GM21737 (cell line): ENCODE measurements around the gene FOXA1.
"Not testable (repeated sequence)": the region's sequence is repeated elsewhere in the genome, so short reads cannot be mapped to it uniquely, and the experiment has no call there.

ENCODE experiments used
- ATAC-seq: cut with Tn5 transposase; IDR thresholded peaks from one replicate; pipeline ENCODE4 v1.9.1; 2021; ENCODE audit warnings: mild to moderate bottlenecking, moderate library complexity; ENCODE audit not compliant: unreplicated experiment

Gene FOXA1

DNA sequence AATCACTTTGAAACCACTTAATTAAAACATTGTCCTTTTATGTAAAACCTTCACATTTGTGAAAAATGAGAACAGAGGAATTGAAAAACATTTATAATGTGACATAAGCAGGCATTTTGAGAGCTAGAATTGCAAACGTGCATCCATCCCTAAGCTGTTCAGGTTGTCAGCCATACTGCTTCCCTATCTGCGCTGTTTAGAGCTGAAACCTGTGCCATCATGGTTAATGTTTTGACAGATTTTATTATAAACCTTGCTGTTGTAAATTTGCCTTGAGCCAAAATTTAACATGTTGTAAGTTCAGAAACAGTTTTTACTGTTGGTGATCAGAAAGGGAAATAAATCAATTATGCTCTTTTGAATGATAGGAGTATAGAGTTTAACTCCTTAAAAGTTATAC, 31.9 kb downstream of the FOXA1 start:
- no peak for ATAC-seq

DNA sequence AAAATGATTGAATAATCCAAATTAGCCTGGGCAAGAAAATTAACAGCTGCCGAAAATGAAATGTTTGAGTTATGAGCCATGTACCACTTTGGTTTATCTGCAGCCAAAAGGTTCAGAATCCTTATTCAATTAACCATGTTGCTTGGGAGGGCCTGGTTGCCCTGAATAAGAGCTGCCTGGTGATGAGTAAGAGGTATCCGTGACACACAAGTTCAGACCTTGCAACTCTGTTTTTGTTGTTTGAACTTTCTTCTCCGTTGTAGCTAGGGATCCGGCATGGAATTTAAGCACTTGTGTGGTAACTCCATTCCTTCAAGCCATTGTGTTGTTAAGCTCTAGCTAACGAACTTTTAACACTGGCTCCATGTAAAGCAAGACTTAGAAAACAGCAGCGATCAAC, 35.7 kb downstream of the FOXA1 start:
- no peak for ATAC-seq

DNA sequence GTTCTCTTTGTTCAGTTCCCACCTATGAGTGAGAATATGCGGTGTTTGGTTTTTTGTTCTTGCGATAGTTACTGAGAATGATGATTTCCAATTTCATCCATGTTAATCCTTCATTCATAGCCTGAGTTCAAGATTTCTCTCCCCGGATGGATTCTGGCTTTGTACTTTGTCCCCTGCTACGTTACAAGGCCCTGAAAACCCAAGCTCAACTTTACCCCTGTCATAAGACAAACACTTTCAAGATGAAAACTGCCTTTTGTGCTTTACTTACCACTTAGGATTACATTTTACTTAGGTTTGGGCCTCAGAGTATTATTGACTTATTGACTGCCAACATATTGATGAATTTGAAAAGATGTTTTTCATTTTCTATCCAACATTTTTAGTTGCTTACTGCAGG, 36.3 kb downstream of the FOXA1 start:
- ATAC-seq = no peak

DNA sequence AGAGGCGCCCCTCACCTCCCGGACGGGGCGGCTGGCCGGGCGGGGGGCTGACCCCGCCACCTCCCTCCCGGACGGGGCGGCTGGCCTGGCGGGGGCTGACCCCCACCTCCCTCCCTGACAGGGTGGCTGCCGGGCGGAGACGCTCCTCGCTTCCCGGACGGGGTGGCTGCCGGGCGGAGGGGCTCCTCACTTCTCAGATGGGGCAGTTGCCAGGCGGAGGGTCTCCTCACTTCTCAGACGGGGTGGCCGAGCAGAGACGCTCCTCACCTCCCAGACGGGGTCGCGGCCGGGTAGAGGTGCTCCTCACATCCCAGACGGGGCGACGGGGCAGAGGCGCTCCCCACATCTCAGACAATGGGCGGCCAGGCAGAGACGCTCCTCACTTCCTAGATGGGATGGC, 39.5 kb downstream of the FOXA1 start:
- not testable (repeated sequence) for ATAC-seq

DNA sequence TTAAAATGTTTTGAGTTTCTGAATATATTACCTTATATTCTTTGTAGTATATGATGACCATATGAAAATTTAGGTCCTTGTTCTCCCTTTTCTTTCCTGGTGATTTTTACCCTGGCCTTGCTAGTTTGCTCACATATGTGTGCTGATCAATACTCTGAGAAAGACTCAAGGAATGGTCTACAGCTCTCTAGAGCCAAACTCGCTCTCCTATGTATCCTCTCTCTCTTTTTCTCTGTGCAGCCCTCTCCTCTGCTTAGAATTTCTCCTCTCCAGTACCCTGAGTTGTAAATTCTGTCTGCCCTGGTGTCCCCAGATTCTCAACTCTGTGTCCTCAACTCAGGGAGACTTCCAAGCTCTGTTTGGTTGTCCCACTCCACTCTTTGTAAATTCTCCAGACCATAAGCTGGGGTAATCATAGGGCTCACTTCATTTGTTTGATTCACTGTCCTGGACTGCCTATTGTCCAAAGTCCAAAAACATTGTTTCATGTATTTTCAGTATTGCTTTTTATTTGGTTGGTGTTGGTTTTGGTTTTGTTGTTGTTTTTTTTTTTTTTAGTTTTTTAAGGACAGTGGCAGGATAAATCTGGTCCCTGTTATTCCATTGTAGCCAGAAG, 41.0 kb downstream of the FOXA1 start:
- ATAC-seq = no peak

DNA sequence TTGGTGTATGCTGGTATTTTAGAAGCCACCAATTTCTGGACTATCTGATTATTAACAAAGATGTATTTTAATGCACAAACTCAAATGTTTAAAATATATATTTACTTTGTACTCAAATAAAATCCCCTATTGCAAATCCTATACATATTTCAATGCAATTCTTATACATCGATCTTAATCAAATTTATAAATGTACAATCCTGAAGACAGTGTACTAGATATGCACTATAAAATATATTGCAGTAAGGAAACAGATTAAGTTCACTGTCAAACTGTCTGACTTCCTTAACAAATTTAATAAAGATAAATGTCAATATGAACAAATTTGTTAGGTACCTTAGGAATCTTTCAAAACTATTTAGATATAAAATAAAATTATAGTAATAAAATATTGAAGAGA, 43.9 kb downstream of the FOXA1 start:
- ATAC-seq = no peak

DNA sequence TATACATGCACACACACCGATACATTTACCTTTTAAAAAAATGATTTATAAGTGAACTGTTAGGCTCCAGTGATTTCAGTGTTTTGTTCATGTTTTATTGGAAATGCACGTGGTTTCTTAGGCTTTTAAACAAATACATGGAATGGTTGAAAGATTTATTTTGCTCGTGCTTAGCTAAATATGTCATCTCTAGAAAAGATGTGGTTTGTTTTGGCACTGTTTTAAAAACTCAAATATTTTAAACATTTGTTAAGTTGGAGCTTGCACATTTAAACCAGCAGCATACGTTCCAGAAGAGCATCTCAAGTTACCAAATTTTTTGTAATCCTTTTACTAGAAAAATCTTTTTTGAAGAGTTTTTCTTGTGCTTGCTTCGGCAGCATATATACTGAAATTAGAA, 44.5 kb downstream of the FOXA1 start:
- ATAC-seq = no peak

DNA sequence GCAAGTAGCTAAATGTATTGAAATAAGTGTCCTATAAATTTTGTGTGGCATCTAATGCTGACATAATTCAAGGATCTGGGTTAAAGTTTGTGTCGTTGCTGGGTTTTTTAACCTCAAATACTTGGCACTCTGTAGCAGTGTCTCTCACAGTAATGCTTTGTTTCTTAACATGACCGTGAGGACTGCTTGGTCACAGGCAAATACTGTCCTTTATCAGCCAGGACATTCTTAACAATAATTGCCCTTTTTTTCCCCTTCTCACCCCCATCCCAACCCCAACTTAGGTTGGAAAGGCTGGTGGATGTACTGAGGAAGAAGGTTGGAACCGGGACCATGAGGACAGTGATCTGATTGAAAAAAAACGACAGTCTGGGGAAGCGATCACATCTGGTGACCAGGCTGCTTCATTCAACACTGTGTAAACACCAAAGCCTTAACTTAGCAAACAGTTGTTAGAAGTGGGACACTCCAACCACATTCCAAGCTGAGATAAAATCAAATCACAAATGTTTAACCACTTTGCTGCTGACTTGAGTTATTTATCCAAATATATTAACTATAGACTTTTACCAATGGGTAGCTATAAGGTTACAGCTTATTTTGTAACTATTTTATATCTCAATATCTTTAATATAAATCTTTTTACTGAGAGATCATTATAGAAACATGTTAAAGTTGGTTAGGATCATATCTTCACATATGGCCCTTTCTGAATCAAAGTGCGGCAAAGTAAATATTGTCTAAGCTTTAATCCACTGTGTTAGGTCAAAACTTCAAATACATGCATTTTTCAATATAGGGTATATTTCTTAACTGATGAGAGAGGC, 48.2 kb downstream of the FOXA1 start:
- no peak for ATAC-seq

DNA sequence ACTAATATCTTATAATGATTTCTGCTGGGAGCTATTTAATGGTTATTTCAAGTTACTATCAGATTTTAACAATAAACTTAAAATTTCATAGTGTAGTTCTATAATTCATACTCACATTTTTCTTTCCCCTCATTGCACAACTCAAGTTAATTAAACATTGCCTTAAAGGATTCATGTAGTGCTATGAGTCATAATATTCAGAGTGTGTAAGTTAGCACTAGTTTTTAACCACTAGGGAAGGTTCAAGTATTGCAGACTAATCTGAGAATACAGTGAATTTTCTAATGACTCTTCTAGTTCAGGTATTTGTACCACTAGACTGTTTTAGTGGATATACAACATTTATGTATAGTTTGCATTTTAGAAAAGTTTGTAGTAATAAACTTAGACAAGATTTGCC, 49.9 kb downstream of the FOXA1 start:
- ATAC-seq = no peak

DNA sequence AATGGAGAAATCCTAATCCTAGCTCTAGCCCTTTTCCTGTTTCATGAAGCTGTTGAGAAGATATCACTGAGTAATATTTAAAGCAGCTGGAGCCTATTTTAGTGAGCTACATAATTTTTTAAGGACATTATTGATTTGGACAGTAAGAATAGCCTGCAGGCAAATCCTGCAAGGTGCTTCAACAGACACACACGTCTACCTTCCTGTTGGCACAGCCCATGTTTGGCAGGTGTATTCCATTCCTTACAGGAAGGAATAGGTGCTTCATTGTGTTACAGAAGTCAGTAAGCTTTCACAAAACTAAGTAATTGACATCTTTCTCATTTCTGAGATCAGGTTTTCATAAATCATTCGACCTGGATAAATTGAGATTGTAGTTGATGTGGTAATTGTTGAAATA, 50.6 kb downstream of the FOXA1 start:
- ATAC-seq = no peak

DNA sequence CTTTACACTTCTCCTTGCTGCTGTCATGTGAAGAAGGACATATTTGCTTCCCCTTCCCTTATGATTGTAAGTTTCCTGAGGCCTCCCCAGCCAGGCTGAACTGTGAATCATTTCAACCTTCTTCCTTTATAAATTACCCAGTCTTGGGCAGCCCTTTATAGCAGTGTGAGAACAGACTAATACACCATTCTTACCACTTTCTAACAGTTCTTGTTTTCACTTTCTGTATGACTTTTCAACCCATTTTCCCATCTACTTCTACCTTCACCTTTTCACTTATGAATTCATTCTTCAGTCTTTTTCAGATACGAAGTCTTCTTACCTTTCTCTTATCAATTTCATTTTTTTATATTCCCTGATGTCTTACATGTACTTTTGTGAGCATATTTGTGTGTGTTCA, 55.1 kb downstream of the FOXA1 start:
- no peak for ATAC-seq
